GM23248 (cell line): ENCODE results near the gene PRKCA. TPM values are rescaled to one million over a fixed set of nuclear protein-coding genes. Genes with fewer than 3 reads are reported as not detected.

Experiments
- DNase-seq: peaks from one replicate; pipeline ENCODE4 v3.0.0-alpha.2; 2015
- H2AFZ ChIP-seq: fragments of 200-600 bp; sonication (generic); 2 replicates; pipeline ENCODE4 v1.6.1; 2016; ENCODE audit warnings: antibody characterized with exemption
- H3F3A ChIP-seq: fragments of 200-600 bp; sonication (generic); 2 replicates; pipeline ENCODE4 v1.6.1; 2016; ENCODE audit warnings: mild to moderate bottlenecking, antibody characterized with exemption, mixed run types; ENCODE audit not compliant: insufficient read depth
- H3K27ac ChIP-seq: fragments of 200-600 bp; sonication (generic); 2 replicates; pipeline ENCODE4 v1.5.1; 2016; ENCODE audit warnings: mild to moderate bottlenecking
- H3K27me3 ChIP-seq: fragments of 200-600 bp; sonication (generic); replicated peaks from 2 replicates; pipeline ENCODE4 v1.6.1; 2016; ENCODE audit warnings: mild to moderate bottlenecking; ENCODE audit not compliant: insufficient read depth
- H3K36me3 ChIP-seq: fragments of 200-600 bp; sonication (generic); 2 replicates; pipeline ENCODE4 v1.6.1; 2016; ENCODE audit warnings: low read depth, mild to moderate bottlenecking
- H3K4me1 ChIP-seq: fragments of 200-600 bp; sonication (generic); 2 replicates; pipeline ENCODE4 v1.6.1; 2016; ENCODE audit warnings: mild to moderate bottlenecking; ENCODE audit not compliant: insufficient read depth
- H3K4me2 ChIP-seq: fragments of 200-600 bp; sonication (generic); one replicate; pipeline ENCODE4 v1.6.1; 2016; ENCODE audit warnings: mild to moderate bottlenecking; ENCODE audit not compliant: unreplicated experiment
- H3K4me3 ChIP-seq: fragments of 200-600 bp; sonication (generic); 2 replicates; pipeline ENCODE4 v1.5.1; 2016; ENCODE audit warnings: mild to moderate bottlenecking
- H3K79me2 ChIP-seq: fragments of 200-600 bp; sonication (generic); 2 replicates; pipeline ENCODE4 v1.6.1; 2016; ENCODE audit warnings: mild to moderate bottlenecking; ENCODE audit not compliant: insufficient read depth
- H3K9ac ChIP-seq: fragments of 200-600 bp; sonication (generic); 2 replicates; pipeline ENCODE4 v1.6.1; 2016; ENCODE audit warnings: mild to moderate bottlenecking
- H3K9me2 ChIP-seq: fragments of 200-600 bp; sonication (generic); 2 replicates; pipeline ENCODE4 v1.6.1; 2016; ENCODE audit warnings: mixed run types, mild to moderate bottlenecking, moderate library complexity; ENCODE audit not compliant: insufficient read depth
- H3K9me3 ChIP-seq: fragments of 200-600 bp; sonication (generic); one replicate; pipeline ENCODE4 v1.6.1; 2017; ENCODE audit warnings: low read depth
- H4K20me1 ChIP-seq: fragments of 200-600 bp; sonication (generic); 2 replicates; pipeline ENCODE4 v1.6.0; 2016; ENCODE audit not compliant: insufficient read depth
- EZH2 ChIP-seq: fragments of 200-600 bp; sonication (generic); IDR thresholded peaks from 2 replicates; pipeline ENCODE4 v1.6.1; 2018; ENCODE audit warnings: antibody characterized with exemption, mild to moderate bottlenecking; ENCODE audit not compliant: insufficient read depth, poor library complexity, severe bottlenecking
- EZH2phosphoT487 ChIP-seq: fragments of 200-600 bp; sonication (generic); IDR thresholded peaks from 2 replicates; pipeline ENCODE4 v1.6.1; 2018; ENCODE audit warnings: antibody characterized with exemption, moderate library complexity, mild to moderate bottlenecking, low read depth; ENCODE audit not compliant: insufficient read depth
- WGBS, 2 experiments: methylation state at CpG; one replicate each; pipeline ENCODE4 v1.1.6; 2015 to 2017; ENCODE audit warnings: low lambda C conversion rate in 2 of 2, low coverage in 1 of 2; ENCODE audit errors: missing lambda C conversion rate in 2 of 2; 5-methylcytosine and 5-hydroxymethylcytosine counted together
- in situ Hi-C: fragments of 300-500 bp; cut with MboI; formaldehyde crosslinking; loops from 2 replicates; pipeline ENCODE4 v1.15.0; 2020
- polyA plus RNA-seq: library from polyadenylated mRNA; unstranded; fragments of >200 nt; fragmentation: Nextera tagmentation; extraction: Ambion mirVana; gene quantifications from 2 replicates; pipeline ENCODE4 v1.2.1, GENCODE V29; 2016
- total RNA-seq: library from RNA; depleted of rRNA; stranded (reverse); fragments of >200 nt; shearing (Covaris generic); gene quantifications from 2 replicates; pipeline ENCODE4 v1.2.3, GENCODE V29; 2014

PRKCA gene
- total and polyA plus RNA-seq, 2 experiments from 2014 or later, result 17.3 to 28.5 TPM

DNA sequence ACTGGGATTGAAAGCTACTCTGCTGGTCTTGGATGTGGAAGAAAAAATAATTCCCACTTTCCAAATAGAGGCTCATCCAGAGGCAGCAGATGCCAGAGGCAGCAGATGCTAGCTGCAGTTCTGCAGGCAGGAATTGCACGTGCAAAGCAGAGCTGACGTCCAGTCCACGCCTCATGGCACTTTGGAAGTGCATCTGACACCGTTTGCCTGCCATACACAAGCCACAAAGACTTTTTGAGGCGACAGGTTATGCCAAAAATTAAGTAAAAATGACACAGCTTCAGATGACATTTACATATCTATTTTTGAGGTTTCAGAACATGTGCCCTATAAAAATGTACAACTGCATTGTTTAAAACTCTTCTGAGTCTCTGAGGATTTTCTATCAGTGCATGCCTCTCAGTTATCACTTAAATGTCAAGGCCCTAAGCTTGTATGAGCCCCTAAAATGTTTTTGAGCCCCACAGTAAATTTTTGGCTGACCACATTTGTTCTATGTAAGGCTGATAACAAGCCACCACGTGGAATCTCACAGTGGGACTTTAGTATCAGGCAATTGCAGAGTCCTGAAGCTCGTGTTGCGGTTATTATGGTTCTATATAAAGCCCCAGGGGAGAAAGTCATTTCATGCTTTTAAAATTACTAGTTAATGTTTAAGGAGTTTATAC, 239.2 kb downstream of the PRKCA start:
- Histone ChIP-seq H3K9me3 (no peaks in the 10 kb centered on the region), H2AFZ (no peak overlapping the region), H3K9me2 (no peaks in the 10 kb centered on the region), H3K9ac (0 out of 2 replicates have a peak overlapping the region, but pooled peaks have one; percentile 9), H3K27me3 (no peaks in the 10 kb centered on the region), H3K36me3 (no peaks in the 10 kb centered on the region), H3K4me3 (no peak overlapping the region), H3K79me2 (peaks cover 79% of the 10 kb centered on the region), H3K27ac (peak overlapping the region; percentile 86), H3F3A (peaks cover 70% of the 10 kb centered on the region), H3K4me1 (peaks cover 60% of the 10 kb centered on the region), H4K20me1 (no peaks in the 10 kb centered on the region), H3K4me2 (peak overlapping the region; percentile 33)
- TF ChIP-seq EZH2 (no peak), EZH2phosphoT487 (no peak)
- no peak for DNase-seq
- WGBS, 2 experiments, result 64 to 68% methylated on average over 8 of the region's 8 CpGs
- in situ Hi-C loops, result no loop called here

DNA sequence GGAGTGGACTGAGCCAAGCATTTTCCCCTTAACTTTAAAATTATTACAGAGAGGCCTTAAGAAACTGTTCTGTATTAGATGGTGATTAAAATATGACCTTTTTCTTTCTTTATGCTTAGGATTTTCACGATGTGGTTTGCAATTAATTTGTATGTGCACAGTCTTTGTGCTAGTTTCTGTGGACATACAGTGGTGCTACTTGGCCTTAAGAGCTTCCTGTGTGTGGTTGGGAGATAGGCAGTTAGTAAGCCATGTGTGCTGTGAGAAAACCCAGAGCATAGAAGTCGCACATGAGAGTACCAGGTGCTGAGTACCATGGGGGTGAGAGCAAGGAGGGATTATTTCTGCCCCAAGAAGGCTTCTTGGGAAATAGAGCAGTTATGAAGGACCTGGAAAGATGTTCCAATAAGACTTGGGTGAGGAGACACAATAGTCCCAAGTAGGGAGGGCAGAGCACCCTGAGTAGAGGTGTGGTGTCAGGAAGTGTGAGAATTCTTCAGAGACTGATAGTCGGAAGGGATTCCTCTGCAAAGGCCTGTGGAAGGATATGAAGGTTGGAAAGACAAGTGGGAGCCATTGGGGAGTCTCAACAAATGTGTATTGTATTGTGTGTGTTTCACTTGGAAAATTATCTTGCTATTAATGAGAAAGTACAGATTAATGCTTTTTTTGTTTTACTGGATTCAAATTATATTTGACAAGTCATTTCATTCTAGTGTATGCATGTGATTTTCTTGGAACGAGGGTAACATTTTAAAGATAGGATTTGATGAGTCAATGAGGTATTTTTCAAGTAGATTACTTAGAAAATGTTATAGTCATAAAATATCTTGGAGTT, 239.9 kb downstream of the PRKCA start:
- Histone ChIP-seq H3K4me2 (peak overlapping the region; percentile 33), H4K20me1 (no peaks in the 10 kb centered on the region), H3K79me2 (peaks cover 79% of the 10 kb centered on the region), H3K9me3 (no peaks in the 10 kb centered on the region), H3F3A (peaks cover 77% of the 10 kb centered on the region), H3K4me1 (peaks cover 66% of the 10 kb centered on the region), H3K27ac (peak overlapping the region; percentile 86), H3K27me3 (no peaks in the 10 kb centered on the region), H3K9ac (peak overlapping the region; percentile 9; the same call in 1 of the 2 replicates), H3K9me2 (no peaks in the 10 kb centered on the region), H3K36me3 (no peaks in the 10 kb centered on the region), H3K4me3 (peak overlapping the region; percentile 34), H2AFZ (no peak overlapping the region)
- TF ChIP-seq EZH2phosphoT487, result no peak
- TF ChIP-seq EZH2, result no peak
- WGBS, 2 experiments, result 46 to 47% methylated on average over 4 of the region's 4 CpGs
- in situ Hi-C loops, result no loop called here
- peak; percentile 51 for DNase-seq

DNA sequence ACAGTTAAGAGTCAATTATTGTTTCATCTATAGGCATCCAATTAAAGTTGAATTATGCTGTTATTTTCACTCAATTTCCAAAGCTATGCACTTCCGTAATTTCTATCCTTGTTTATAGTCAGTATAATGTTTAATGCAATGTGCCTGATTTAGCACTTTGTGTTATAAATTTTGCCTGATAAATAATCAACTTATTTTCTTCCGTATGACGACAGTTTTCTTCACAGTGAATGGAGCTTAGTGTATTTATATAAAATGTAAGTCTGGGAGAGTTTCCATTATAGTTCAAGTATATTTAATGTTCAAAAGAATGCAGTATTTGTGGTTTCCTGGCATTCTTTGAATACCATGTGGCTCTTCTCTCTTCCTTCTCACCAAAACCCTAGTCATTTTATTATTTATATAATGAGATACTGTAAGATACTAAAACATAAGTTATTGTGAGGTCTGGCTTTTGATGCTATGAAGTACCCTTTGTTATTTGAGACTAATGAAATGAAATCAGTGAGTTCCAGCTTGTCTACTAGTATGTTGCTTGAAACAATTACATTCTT, 240.6 kb downstream of the PRKCA start:
- Histone ChIP-seq H3K9me2 (no peaks in the 10 kb centered on the region), H2AFZ (no peak overlapping the region), H3F3A (peaks cover 84% of the 10 kb centered on the region), H3K79me2 (peaks cover 77% of the 10 kb centered on the region), H3K9me3 (no peaks in the 10 kb centered on the region), H3K27me3 (no peaks in the 10 kb centered on the region), H3K4me1 (peaks cover 73% of the 10 kb centered on the region), H3K4me2 (peak overlapping the region; percentile 33), H4K20me1 (no peaks in the 10 kb centered on the region), H3K36me3 (no peaks in the 10 kb centered on the region), H3K9ac (no peak overlapping the region), H3K4me3 (peak overlapping the region; percentile 34), H3K27ac (peak overlapping the region; percentile 86)
- TF ChIP-seq EZH2 (no peak), EZH2phosphoT487 (no peak)
- 81 to 83% methylated on average over 3 of the region's 3 CpGs for WGBS, 2 experiments
- in situ Hi-C loops, result no loop called here
- DNase-seq, result peak; percentile 58

DNA sequence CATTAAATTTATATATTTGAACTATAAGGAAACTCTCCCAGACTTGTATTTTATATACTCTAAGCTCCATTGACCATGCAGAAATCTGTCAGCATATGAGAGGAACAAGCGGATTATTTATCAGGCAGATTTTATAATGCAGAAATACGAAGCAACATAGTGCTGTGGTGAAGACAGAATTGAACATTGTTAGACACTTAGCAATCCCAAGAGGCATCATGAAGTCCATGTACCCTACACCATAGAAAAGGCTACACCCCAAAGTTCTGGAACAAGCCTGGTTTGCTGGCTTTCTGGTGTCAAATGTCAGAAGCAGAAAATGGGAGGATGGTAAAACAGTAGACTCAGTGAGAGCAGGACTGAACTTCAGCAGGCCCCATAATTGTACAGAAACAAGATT, 241.1 kb downstream of the PRKCA start:
- H3F3A ChIP-seq, result peaks cover 88% of the 10 kb centered on the region
- H3K27me3 ChIP-seq, result no peaks in the 10 kb centered on the region
- H3K9me2 ChIP-seq, result no peaks in the 10 kb centered on the region
- H3K36me3 ChIP-seq, result no peaks in the 10 kb centered on the region
- no peak overlapping the region; the same call in 1 of the 2 replicates for H3K9ac ChIP-seq
- H3K4me2 ChIP-seq, result peak overlapping the region; percentile 33
- H3K9me3 ChIP-seq, result no peaks in the 10 kb centered on the region
- in situ Hi-C loops, result no loop called here
- H4K20me1 ChIP-seq, result no peaks in the 10 kb centered on the region
- H3K27ac ChIP-seq, result peak overlapping the region; percentile 86
- H2AFZ ChIP-seq, result no peak overlapping the region
- no peak for TF ChIP-seq EZH2phosphoT487
- no peak for TF ChIP-seq EZH2
- no peak overlapping the region for H3K4me3 ChIP-seq
- DNase-seq, result peak; percentile 29
- peaks cover 78% of the 10 kb centered on the region for H3K4me1 ChIP-seq
- WGBS, 2 experiments, result 91% methylated on average over 2 of the region's 2 CpGs
- peaks cover 75% of the 10 kb centered on the region for H3K79me2 ChIP-seq
